ENCODE data around the gene KRTAP12-4. TPM values are rescaled to one million over a fixed set of nuclear protein-coding genes. Genes with fewer than 3 reads are reported as not detected.
A peak's percentile ranks its signal among the peaks of the same experiment; 100 is the strongest.

KRTAP12-4 gene
- total and polyA plus RNA-seq, 9 of the 15 experiments (the other 6 are each of a cell fraction or from before 2014, with no cell fraction given), result not detected

DNA sequence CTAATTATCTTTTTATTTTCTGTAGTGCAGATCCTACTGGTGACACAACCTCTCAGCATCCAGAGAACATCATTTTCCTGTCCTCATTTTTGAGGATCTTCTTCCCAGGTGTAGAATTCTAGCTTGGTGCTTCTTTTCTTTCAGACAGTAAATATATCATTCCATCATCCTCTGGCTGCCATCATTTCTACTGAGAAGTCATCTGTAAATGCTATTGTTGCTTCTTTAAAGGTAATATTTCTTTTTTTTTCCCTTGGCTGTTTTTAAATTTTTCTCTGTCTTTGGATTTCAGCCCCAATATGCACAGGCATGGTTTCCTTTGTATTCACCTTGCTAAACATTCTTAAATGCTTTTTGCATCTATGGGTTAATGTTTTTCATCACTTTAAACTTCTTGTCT lies 30.9 kb downstream of the KRTAP12-4 start:
- DNase-seq (ENCODE audit: extremely low read depth in 1 of 4, low spot score in 3 of 4) (no peak), ATAC-seq (no peak), FAIRE-seq (no peak)
- Histone ChIP-seq H3K4me3 (no peak overlapping the region), H3K36me3 (ENCODE audit: control insufficient read depth, insufficient read depth, low read length) (no peaks in the 10 kb centered on the region), H4K20me1 (replicated peaks; ENCODE audit: control insufficient read depth, insufficient read depth, low read length) (no peaks in the 10 kb centered on the region), H3K9me1 (ENCODE audit: control insufficient read depth, insufficient read depth, low read length) (no peaks in the 10 kb centered on the region), H3K27me3 (ENCODE audit: control insufficient read depth in 2 of 2, insufficient read depth in 2 of 2, low read length in 2 of 2) (peaks cover 0 to 6% of the 10 kb centered on the region in 2 experiments; a peak in 1 of 5 replicates), H3K4me1 (replicated peaks in 1 of 2; ENCODE audit: control insufficient read depth in 2 of 2, insufficient read depth in 2 of 2, low read length in 2 of 2) (no peaks in the 10 kb centered on the region), H3K79me2 (ENCODE audit: control insufficient read depth, insufficient read depth, low read length) (no peaks in the 10 kb centered on the region), H3K4me2 (ENCODE audit: insufficient read depth, low read length) (no peak overlapping the region), H3K27ac (ENCODE audit: extremely low read depth, low read depth, low read length) (no peak overlapping the region), H2AFZ (ENCODE audit: low read depth, low read length) (no peak overlapping the region), H3K9ac (ENCODE audit: insufficient read depth in 1 of 2, low read depth in 2 of 2, low read length in 2 of 2) (no peak overlapping the region), H3K9me3 (replicated peaks; ENCODE audit: control insufficient read depth, insufficient read depth, low read depth, low read length) (no peaks in the 10 kb centered on the region)
- ChIA-PET CTCF (ENCODE audit: low intra/inter-chr PET ratio) (no interaction called here), POLR2A (interaction anchor here (0.6 kb wide), 2 partner anchors 11 to 355 kb away, joined by 3 to 5 read pairs; no protein-coding TSS in a partner anchor)
- TF ChIP-seq, protein P1, sequence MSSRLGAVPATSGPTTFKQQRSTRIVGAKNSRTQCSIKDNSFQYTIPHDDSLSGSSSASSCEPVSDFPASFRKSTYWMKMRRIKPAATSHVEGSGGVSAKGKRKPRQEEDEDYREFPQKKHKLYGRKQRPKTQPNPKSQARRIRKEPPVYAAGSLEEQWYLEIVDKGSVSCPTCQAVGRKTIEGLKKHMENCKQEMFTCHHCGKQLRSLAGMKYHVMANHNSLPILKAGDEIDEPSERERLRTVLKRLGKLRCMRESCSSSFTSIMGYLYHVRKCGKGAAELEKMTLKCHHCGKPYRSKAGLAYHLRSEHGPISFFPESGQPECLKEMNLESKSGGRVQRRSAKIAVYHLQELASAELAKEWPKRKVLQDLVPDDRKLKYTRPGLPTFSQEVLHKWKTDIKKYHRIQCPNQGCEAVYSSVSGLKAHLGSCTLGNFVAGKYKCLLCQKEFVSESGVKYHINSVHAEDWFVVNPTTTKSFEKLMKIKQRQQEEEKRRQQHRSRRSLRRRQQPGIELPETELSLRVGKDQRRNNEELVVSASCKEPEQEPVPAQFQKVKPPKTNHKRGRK (tag; IDR thresholded peaks at IDR 0.05), result 0 out of 2 replicates have a peak, but pooled peaks have one; percentile 26
- peak in 1 of 2 experiments; percentile 86; a peak in 2 of 3 replicates for TF ChIP-seq CBX3 (IDR thresholded peaks at IDR 0.05; ENCODE audit: borderline replicate concordance in 1 of 2, low read length in 2 of 2)
- TF ChIP-seq CBX5 (IDR thresholded peaks at IDR 0.05; ENCODE audit: borderline replicate concordance, low read depth), result 0 out of 2 replicates have a peak, but pooled peaks have one; percentile 66
- TF ChIP-seq PTTG1 (tag; IDR thresholded peaks at IDR 0.05; ENCODE audit: low read depth), result no peak
- TF ChIP-seq TRIM28 (IDR thresholded peaks at IDR 0.05), result peak; percentile 96
- TF ChIP-seq ZNF174 (CRISPR knock-in tag; IDR thresholded peaks at IDR 0.05), result no peak
- TF ChIP-seq, protein P2, sequence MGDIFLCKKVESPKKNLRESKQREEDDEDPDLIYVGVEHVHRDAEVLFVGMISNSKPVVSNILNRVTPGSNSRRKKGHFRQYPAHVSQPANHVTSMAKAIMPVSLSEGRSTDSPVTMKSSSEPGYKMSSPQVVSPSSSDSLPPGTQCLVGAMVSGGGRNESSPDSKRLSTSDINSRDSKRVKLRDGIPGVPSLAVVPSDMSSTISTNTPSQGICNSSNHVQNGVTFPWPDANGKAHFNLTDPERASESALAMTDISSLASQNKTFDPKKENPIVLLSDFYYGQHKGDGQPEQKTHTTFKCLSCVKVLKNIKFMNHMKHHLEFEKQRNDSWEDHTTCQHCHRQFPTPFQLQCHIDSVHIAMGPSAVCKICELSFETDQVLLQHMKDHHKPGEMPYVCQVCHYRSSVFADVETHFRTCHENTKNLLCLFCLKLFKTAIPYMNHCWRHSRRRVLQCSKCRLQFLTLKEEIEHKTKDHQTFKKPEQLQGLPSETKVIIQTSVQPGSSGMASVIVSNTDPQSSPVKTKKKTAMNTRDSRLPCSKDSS (IDR thresholded peaks at IDR 0.05; ENCODE audit: low read depth, partially characterized antibody), result peak; percentile 18
- TF ChIP-seq DACH1 (IDR thresholded peaks at IDR 0.05; ENCODE audit: partially characterized antibody), result no peak
- intact Hi-C loops (cut with micrococcal nuclease), result no loop called here
- no TSS peak for BruUV-seq (replicated peaks)
- in situ Hi-C loops (cut with MboI), result no loop called here
